GM21723 (cell line): ENCODE measurements around the gene DNAJC16.

Experiments used
- ATAC-seq: cut with Tn5 transposase; IDR thresholded peaks from one replicate; pipeline ENCODE4 v1.9.1; 2021; ENCODE audit warnings: mild to moderate bottlenecking, moderate library complexity; ENCODE audit not compliant: unreplicated experiment

The DNAJC16 gene

GRCh38 chr1:15531682-15532081, 5.0 kb downstream of the DNAJC16 start:
- ATAC-seq = no peak

- ATAC-seq = no peak
Measured at GRCh38 chr1:15538771-15539170, 12.1 kb downstream of the DNAJC16 start.

- no peak for ATAC-seq
Measured at GRCh38 chr1:15540186-15540585, 13.5 kb downstream of the DNAJC16 start.

- ATAC-seq = no peak
Measured at GRCh38 chr1:15541231-15541792, 14.7 kb downstream of the DNAJC16 start.

GRCh38 chr1:15542388-15543250, 16.0 kb downstream of the DNAJC16 start:
- no peak for ATAC-seq

GRCh38 chr1:15543251-15543588, 16.6 kb downstream of the DNAJC16 start:
- ATAC-seq = no peak

- ATAC-seq = no peak
Measured at GRCh38 chr1:15543589-15544568, 17.2 kb downstream of the DNAJC16 start.

GRCh38 chr1:15546641-15547040, 20.0 kb downstream of the DNAJC16 start:
- ATAC-seq = no peak

- no peak for ATAC-seq
Measured at GRCh38 chr1:15550573-15550972, 23.9 kb downstream of the DNAJC16 start.

GRCh38 chr1:15557008-15557407, 30.4 kb downstream of the DNAJC16 start:
- ATAC-seq = no peak

- ATAC-seq = no peak
Measured at GRCh38 chr1:15557594-15557993, 30.9 kb downstream of the DNAJC16 start.

- no peak for ATAC-seq
Measured at GRCh38 chr1:15558516-15558915, 31.9 kb downstream of the DNAJC16 start.

- ATAC-seq = no peak
Measured at GRCh38 chr1:15559189-15559810, 32.7 kb downstream of the DNAJC16 start.

GRCh38 chr1:15568387-15569073, 41.9 kb downstream of the DNAJC16 start:
- ATAC-seq = no peak

GRCh38 chr1:15570861-15571260, 44.2 kb downstream of the DNAJC16 start:
- ATAC-seq = no peak

GRCh38 chr1:15571266-15571665, 44.6 kb downstream of the DNAJC16 start:
- no peak for ATAC-seq

GRCh38 chr1:15573477-15573876, 46.8 kb downstream of the DNAJC16 start:
- no peak for ATAC-seq

GRCh38 chr1:15574741-15575140, 48.1 kb downstream of the DNAJC16 start:
- no peak for ATAC-seq

- no peak for ATAC-seq
Measured at GRCh38 chr1:15575549-15576150, 49.0 kb downstream of the DNAJC16 start.

GRCh38 chr1:15577691-15578090, 51.0 kb downstream of the DNAJC16 start:
- no peak for ATAC-seq
